ENCODE measurements around the gene RHOB.

DNA sequence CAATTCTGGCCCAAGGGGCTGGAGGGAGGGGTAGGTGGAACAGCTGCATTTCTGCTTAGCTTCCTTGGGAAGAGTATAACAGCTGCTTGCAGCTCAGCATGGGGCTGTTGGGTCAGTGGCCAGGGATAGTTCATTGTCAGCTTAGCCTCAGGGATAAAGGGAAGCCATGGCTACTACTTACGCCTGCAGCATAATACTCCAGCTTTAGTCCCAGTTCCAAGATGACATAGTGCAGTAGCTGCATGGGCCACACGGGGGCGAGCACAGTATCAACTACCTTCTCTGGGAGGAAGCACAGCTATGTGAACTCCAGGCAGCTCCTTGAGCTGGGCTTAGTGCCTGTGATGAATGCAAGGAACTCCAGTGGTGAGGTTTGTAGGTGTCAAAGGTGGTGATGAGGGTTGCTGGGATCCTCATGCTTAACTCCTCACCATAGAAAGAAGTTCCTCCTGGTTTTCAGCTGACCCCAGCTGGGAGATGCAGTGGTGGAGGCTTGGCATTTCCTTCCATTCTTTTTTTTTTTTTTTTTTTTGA lies 35.4 kb upstream of the RHOB start:
- TF ChIP-seq RAD21 (IDR thresholded peaks at IDR 0.05; ENCODE audit: low read length) (peak; percentile 70), EP300 (IDR thresholded peaks at IDR 0.05; ENCODE audit: borderline replicate concordance in 1 of 2, low read depth in 1 of 2, low read length in 1 of 2) (no peak)

Measured in SK-N-SH (cell line).